Activated T-cell treated with anti-CD3 and anti-CD28 coated beads, Interleukin-2, amount 50 U/mL, for 72 hours (primary cell): ENCODE measurements around the gene ALCAM. TPM values are rescaled to one million over a fixed set of nuclear protein-coding genes. Genes with fewer than 3 reads are reported as not detected.
A peak's percentile ranks its signal among the peaks of the same experiment; 100 is the strongest.

ENCODE experiments used
- ATAC-seq, 2 donors: fragments of 150-1000 bp; cut with Tn5 transposase; replicated peaks in 1 of 2; 2 replicates each; pipeline ENCODE4 v1.10.0; 2021; ENCODE audit warnings: moderate library complexity in 2 of 2, mild to moderate bottlenecking in 1 of 2
- DNase-seq, 2 donors: peaks; one replicate each; pipeline ENCODE4 v3.0.0; 2021 to 2022; ENCODE audit warnings: mixed read lengths in 1 of 2
- H3K27ac Mint-ChIP-seq: one replicate; pipeline ENCODE4 v1.8.0; 2022; ENCODE audit warnings: mild to moderate bottlenecking, moderate library complexity, mixed read lengths
- H3K27me3 Mint-ChIP-seq: one replicate; pipeline ENCODE4 v1.8.0; 2022; ENCODE audit warnings: low read depth, mixed read lengths
- H3K36me3 Mint-ChIP-seq, 2 donors: one replicate each; pipeline ENCODE4 v1.8.0; 2022; ENCODE audit warnings: mixed read lengths in 2 of 2, mild to moderate bottlenecking in 1 of 2; ENCODE audit not compliant: insufficient read depth in 2 of 2
- H3K4me1 Mint-ChIP-seq: one replicate; pipeline ENCODE4 v1.8.0; 2022; ENCODE audit warnings: low read depth, mixed read lengths
- H3K4me3 Mint-ChIP-seq, 2 donors: one replicate each; pipeline ENCODE4 v1.8.0; 2022; ENCODE audit warnings: mild to moderate bottlenecking in 2 of 2, mixed read lengths in 2 of 2, moderate library complexity in 2 of 2
- H3K9me3 Mint-ChIP-seq, 2 donors: one replicate each; pipeline ENCODE4 v1.8.0; 2022; ENCODE audit warnings: mixed read lengths in 2 of 2
- total RNA-seq, 2 donors: library from RNA; stranded (reverse); gene quantifications; one replicate each; pipeline ENCODE4 v1.2.3, GENCODE V29; 2022

Gene ALCAM
- total RNA-seq, 2 donors from 2014 or later = 19.4 to 22.0 TPM

GRCh38 chr3:105347625-105348302 is 18.9 kb upstream of the ALCAM start:
- peaks cover 37% of the 10 kb centered on the region for H3K27me3 Mint-ChIP-seq
- H3K4me1 Mint-ChIP-seq = no peaks in the 10 kb centered on the region
- ATAC-seq = no peak
- H3K36me3 Mint-ChIP-seq = no peaks in the 10 kb centered on the region
- no peak overlapping the region for H3K4me3 Mint-ChIP-seq
- no peak for DNase-seq
- H3K9me3 Mint-ChIP-seq = no peaks in the 10 kb centered on the region
- no peak overlapping the region for H3K27ac Mint-ChIP-seq

GRCh38 chr3:105348307-105348706 is 18.4 kb upstream of the ALCAM start:
- Mint-ChIP-seq H3K27me3 (peaks cover 38% of the 10 kb centered on the region), H3K27ac (no peak overlapping the region), H3K4me3 (no peak overlapping the region), H3K4me1 (no peaks in the 10 kb centered on the region), H3K36me3 (no peaks in the 10 kb centered on the region), H3K9me3 (no peaks in the 10 kb centered on the region)
- ATAC-seq (no peak), DNase-seq (no peak)

GRCh38 chr3:105349684-105350387 is 16.9 kb upstream of the ALCAM start:
- Mint-ChIP-seq H3K27me3 (peaks cover 53% of the 10 kb centered on the region), H3K4me1 (peaks cover 10% of the 10 kb centered on the region), H3K9me3 (no peaks in the 10 kb centered on the region), H3K27ac (no peak overlapping the region), H3K4me3 (no peak overlapping the region), H3K36me3 (peaks cover 0 to 3% of the 10 kb centered on the region in 2 donors)
- DNase-seq = no peak
- ATAC-seq = no peak

GRCh38 chr3:105351821-105352220 is 14.9 kb upstream of the ALCAM start:
- Mint-ChIP-seq H3K4me3 (no peak overlapping the region), H3K27ac (no peak overlapping the region), H3K36me3 (peaks cover 0 to 3% of the 10 kb centered on the region in 2 donors), H3K27me3 (peaks cover 67% of the 10 kb centered on the region), H3K9me3 (no peaks in the 10 kb centered on the region), H3K4me1 (peaks cover 20% of the 10 kb centered on the region)
- ATAC-seq (no peak), DNase-seq (no peak)

- Mint-ChIP-seq H3K4me3 (no peak overlapping the region), H3K9me3 (no peaks in the 10 kb centered on the region), H3K27ac (no peak overlapping the region), H3K4me1 (peaks cover 20% of the 10 kb centered on the region), H3K36me3 (peaks cover 0 to 3% of the 10 kb centered on the region in 2 donors), H3K27me3 (peaks cover 71% of the 10 kb centered on the region)
- no peak for ATAC-seq
- no peak for DNase-seq
Observed at GRCh38 chr3:105352976-105353375, 13.7 kb upstream of the ALCAM start.

DNA sequence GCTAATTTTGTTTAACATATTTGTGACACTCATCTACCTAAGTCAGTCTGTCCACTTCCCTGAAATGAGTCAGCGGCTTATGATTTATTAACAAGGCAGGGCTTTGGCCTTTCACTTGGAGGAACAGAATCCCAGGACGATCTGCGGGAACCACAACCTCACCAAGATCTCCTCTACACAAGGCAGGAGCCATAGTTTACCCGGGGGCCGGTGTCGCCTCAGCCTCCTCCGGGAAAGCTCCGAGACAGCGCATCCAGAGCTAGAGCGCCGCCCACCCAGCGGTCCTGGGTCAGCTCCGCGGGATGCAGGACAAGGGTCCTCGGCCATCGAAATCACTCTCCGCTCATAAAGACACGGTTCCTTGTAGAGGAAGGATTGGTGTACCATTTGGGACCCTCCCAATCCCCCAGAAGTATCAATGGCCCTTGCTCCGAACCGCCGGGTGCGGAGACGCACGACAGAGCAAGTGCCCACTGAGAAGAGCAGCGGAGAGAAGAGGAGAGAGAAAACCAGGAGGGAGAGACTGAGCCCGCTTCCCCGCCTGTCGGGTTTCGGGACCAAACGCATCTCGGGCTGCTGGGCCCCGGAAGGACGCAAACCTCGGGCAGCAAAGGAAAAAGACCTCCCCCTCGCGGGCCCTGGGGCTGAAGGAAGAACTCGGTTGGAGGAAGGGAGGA is 13.1 kb upstream of the ALCAM start:
- Mint-ChIP-seq H3K4me3 (peak overlapping the region; percentile 29 to 65), H3K4me1 (peaks cover 20% of the 10 kb centered on the region), H3K9me3 (no peaks in the 10 kb centered on the region), H3K27me3 (peaks cover 71% of the 10 kb centered on the region), H3K36me3 (peaks cover 0 to 3% of the 10 kb centered on the region in 2 donors), H3K27ac (no peak overlapping the region)
- DNase-seq (no peak), ATAC-seq (peak in 1 of 2 donors; percentile 27)

- no peak for ATAC-seq
- peak overlapping the region; percentile 29 to 65 for H3K4me3 Mint-ChIP-seq
- H3K9me3 Mint-ChIP-seq = no peaks in the 10 kb centered on the region
- peaks cover 0 to 3% of the 10 kb centered on the region in 2 donors for H3K36me3 Mint-ChIP-seq
- H3K4me1 Mint-ChIP-seq = peaks cover 28% of the 10 kb centered on the region
- H3K27me3 Mint-ChIP-seq = peaks cover 69% of the 10 kb centered on the region
- DNase-seq = no peak
- H3K27ac Mint-ChIP-seq = no peak overlapping the region
Observed at GRCh38 chr3:105354429-105354828, 12.3 kb upstream of the ALCAM start.

DNA sequence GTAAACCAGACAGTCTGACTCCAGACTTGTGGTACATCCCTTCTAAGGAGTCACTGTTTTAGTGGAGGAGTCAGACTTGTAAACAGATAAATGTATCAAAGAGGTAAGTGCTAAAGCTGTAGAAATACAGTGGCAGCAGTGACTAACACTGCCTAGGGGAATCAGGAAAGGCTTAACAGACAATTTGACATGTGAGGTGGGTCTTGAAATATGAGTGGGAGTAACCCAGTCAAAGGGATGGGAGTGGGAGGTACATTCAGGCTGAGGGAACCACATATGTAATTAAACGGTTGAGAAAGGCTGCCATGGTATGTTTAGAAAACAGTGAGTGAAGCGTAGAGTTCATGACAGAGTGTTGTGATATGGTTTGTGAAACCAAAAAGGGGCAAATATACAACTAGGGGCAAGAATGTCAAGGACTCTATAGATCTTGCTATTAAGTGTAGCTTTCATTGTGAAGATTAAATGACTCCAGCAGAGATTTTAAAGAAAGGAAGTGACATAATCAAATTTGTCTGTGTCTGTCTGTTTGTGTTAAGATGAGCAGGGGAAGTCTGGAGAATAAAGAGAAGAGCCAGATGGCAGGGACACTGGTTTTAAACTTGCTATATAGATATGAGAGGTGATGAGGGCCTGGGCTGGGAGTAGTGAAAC is 11.2 kb upstream of the ALCAM start:
- Mint-ChIP-seq H3K27me3 (peaks cover 61% of the 10 kb centered on the region), H3K36me3 (peaks cover 0 to 3% of the 10 kb centered on the region in 2 donors), H3K27ac (no peak overlapping the region), H3K4me3 (no peak overlapping the region), H3K9me3 (no peaks in the 10 kb centered on the region), H3K4me1 (peaks cover 30% of the 10 kb centered on the region)
- ATAC-seq = peak; percentile 66 to 75
- no peak for DNase-seq

DNA sequence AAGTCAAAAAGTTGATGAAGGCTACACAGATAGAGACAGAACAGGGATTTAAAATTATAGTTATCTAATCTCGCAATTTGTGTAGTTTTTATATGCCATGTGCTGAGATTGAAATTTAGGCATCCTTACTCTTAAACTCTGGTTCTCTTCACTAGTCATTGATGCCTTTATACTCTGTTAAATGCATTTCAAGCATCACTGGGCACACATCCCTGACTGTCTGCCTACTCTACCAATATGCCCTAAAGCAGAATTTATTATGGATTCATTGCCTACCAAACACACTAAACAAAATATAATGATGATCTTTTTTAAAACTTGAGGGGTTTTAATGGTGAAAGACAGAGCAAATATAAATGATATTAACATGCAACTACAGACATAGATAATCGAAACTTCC is 10.3 kb upstream of the ALCAM start:
- ATAC-seq = no peak
- Mint-ChIP-seq H3K4me1 (peaks cover 30% of the 10 kb centered on the region), H3K27ac (no peak overlapping the region), H3K4me3 (no peak overlapping the region), H3K27me3 (peaks cover 52% of the 10 kb centered on the region), H3K36me3 (peaks cover 0 to 3% of the 10 kb centered on the region in 2 donors), H3K9me3 (no peaks in the 10 kb centered on the region)
- no peak for DNase-seq

DNA sequence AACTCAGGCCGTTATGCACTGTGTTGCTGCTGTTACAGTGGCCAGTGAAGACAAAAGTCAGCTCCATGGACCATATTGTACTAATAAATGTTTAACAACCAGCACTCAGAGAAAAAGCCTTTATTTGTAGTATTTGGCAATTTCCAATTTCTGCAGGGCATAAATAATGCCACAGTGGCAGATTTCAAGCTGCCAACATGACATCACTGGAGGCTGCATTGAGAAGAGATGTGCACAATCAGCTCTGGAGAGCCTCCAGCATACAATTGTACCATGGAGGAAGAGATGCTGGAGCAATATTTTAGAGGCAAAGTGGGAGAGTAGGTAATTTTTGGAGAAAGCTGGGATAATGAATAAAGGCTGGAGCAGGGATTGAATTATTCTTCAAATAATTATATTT is 9.7 kb upstream of the ALCAM start:
- Mint-ChIP-seq H3K4me3 (no peak overlapping the region), H3K4me1 (peaks cover 30% of the 10 kb centered on the region), H3K27ac (no peak overlapping the region), H3K9me3 (no peaks in the 10 kb centered on the region), H3K36me3 (peaks cover 0 to 3% of the 10 kb centered on the region in 2 donors), H3K27me3 (peaks cover 47% of the 10 kb centered on the region)
- DNase-seq (no peak), ATAC-seq (no peak)

GRCh38 chr3:105359098-105359762 is 7.5 kb upstream of the ALCAM start:
- no peak for DNase-seq
- peaks cover 0 to 2% of the 10 kb centered on the region in 2 donors for H3K36me3 Mint-ChIP-seq
- ATAC-seq = no peak
- peaks cover 22% of the 10 kb centered on the region for H3K4me1 Mint-ChIP-seq
- peaks cover 37% of the 10 kb centered on the region for H3K27me3 Mint-ChIP-seq
- no peak overlapping the region for H3K4me3 Mint-ChIP-seq
- H3K9me3 Mint-ChIP-seq = no peaks in the 10 kb centered on the region
- H3K27ac Mint-ChIP-seq = no peak overlapping the region

DNA sequence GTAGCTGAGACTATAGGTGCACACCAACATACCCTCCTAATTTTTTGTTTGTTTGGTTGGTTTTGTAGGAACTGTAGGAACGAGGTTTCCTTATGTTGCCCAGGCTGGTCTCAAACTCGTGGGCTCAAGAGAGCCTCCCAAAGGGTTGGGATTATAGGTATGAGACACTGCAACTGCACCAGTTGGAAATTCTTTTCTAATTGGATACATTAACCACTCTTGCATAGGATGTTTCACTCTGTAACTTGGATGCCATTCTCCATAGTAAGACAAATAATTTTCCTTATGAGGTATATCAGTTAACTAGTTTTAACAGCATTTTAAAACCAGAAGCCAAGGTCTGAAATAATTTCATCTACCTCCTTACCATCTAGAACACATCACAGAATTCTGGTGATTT is 6.7 kb upstream of the ALCAM start:
- no peaks in the 10 kb centered on the region for H3K9me3 Mint-ChIP-seq
- no peak for DNase-seq
- no peak overlapping the region for H3K27ac Mint-ChIP-seq
- no peak for ATAC-seq
- no peaks in the 10 kb centered on the region for H3K36me3 Mint-ChIP-seq
- peaks cover 24% of the 10 kb centered on the region for H3K4me1 Mint-ChIP-seq
- H3K27me3 Mint-ChIP-seq = peaks cover 33% of the 10 kb centered on the region
- no peak overlapping the region for H3K4me3 Mint-ChIP-seq
